Ishikawa (cell line): Measurements from ENCODE around the gene ASPSCR1.

ENCODE experiments used
- CEBPB ChIP-seq: IDR thresholded peaks from 2 replicates; pipeline ENCODE4 v1.6.1; 2012
- CREB1 ChIP-seq: IDR thresholded peaks from 2 replicates; pipeline ENCODE4 v1.6.1; 2012; ENCODE audit warnings: low read depth
- EGR1 ChIP-seq: IDR thresholded peaks from 2 replicates; pipeline ENCODE4 v1.6.1; 2012
- EP300 ChIP-seq: IDR thresholded peaks from 2 replicates; pipeline ENCODE4 v1.6.1; 2012; ENCODE audit warnings: borderline replicate concordance
- FOXM1 ChIP-seq: IDR thresholded peaks from 2 replicates; pipeline ENCODE4 v1.6.1; 2012; ENCODE audit warnings: low read depth, borderline replicate concordance
- MAX ChIP-seq: IDR thresholded peaks from 2 replicates; pipeline ENCODE4 v1.6.1; 2012
- NFIC ChIP-seq: IDR thresholded peaks from 2 replicates; pipeline ENCODE4 v1.6.1; 2012
- RAD21 ChIP-seq: IDR thresholded peaks from 2 replicates; pipeline ENCODE4 v1.6.1; 2012; ENCODE audit warnings: low read depth
- REST ChIP-seq: IDR thresholded peaks from 2 replicates; pipeline ENCODE4 v1.6.1; 2012; ENCODE audit warnings: low read depth, mild to moderate bottlenecking
- TAF1 ChIP-seq: IDR thresholded peaks from 2 replicates; pipeline ENCODE4 v1.6.1; 2012; ENCODE audit warnings: low read depth, mild to moderate bottlenecking
- TCF12 ChIP-seq: IDR thresholded peaks from 2 replicates; pipeline ENCODE4 v1.6.1; 2012; ENCODE audit warnings: low read depth
- TEAD4 ChIP-seq: IDR thresholded peaks from 2 replicates; pipeline ENCODE4 v1.6.1; 2012
- YY1 ChIP-seq: IDR thresholded peaks from 2 replicates; pipeline ENCODE4 v1.6.1; 2012; ENCODE audit warnings: low read depth
- ZBTB7A ChIP-seq: IDR thresholded peaks from 2 replicates; pipeline ENCODE4 v1.6.1; 2012; ENCODE audit warnings: low read depth
- TF ChIP-seq, protein P1 (sequence below): IDR thresholded peaks from 2 replicates; pipeline ENCODE4 v1.6.1; 2012

ASPSCR1 gene

DNA sequence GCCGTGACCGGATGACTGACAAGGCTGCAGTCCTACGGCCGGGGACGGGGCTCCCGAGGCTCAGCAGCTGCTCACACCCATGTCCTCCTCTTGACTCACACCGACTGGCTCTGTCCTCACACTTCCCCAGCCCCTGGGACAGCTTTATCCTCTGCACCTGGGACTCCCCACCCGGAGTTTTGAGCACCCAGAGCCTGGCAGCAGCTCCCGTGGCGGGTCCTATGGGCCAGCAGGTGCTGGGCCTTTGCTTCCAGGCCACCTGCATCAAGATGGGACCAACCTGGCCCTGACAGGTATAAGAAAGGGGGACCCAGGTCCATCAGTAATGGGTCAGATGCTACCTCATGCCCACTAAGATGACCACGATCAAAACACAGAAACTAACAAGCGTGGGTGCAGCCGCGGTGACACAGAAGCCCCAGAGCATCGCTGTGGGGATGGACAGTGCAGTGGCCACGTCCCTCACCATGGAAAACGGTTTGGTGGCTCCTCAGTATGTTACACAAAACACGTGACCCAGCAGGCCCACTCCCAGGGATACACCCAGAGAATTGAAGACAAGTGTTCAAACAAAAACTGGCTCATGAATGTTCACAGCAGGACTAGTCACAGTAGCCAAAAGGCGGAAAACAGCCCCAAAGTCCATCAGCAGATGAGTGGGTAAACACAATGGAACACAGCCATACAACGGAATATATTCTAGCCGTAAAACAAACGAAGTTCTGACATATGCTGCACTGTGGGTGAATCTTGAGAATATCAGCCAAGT, 13.2 kb upstream of the ASPSCR1 start:
- TF ChIP-seq FOXM1 (no peak), REST (no peak), ZBTB7A (no peak), CEBPB (no peak), CREB1 (no peak), TCF12 (no peak), EGR1 (no peak), RAD21 (no peak), MAX (no peak), EP300 (no peak), YY1 (no peak), NFIC (no peak), TAF1 (no peak), TEAD4 (no peak)
- TF ChIP-seq, protein P1, sequence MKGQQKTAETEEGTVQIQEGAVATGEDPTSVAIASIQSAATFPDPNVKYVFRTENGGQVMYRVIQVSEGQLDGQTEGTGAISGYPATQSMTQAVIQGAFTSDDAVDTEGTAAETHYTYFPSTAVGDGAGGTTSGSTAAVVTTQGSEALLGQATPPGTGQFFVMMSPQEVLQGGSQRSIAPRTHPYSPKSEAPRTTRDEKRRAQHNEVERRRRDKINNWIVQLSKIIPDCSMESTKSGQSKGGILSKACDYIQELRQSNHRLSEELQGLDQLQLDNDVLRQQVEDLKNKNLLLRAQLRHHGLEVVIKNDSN: no peak

GRCh38 chr17:81966343-81967243, 10.8 kb upstream of the ASPSCR1 start:
- TF ChIP-seq ZBTB7A (no peak), TCF12 (no peak), CEBPB (no peak), TEAD4 (no peak), FOXM1 (no peak), NFIC (no peak), RAD21 (no peak)
- TF ChIP-seq, protein P1: no peak

- TF ChIP-seq TEAD4: no peak
- TF ChIP-seq EGR1: no peak
- TF ChIP-seq EP300: no peak
- no peak for TF ChIP-seq MAX
- TF ChIP-seq CREB1: no peak
- TF ChIP-seq CEBPB: no peak
- TF ChIP-seq FOXM1: no peak
- no peak for TF ChIP-seq RAD21
- TF ChIP-seq ZBTB7A: no peak
Observed at GRCh38 chr17:81967244-81967532, 10.2 kb upstream of the ASPSCR1 start.

DNA sequence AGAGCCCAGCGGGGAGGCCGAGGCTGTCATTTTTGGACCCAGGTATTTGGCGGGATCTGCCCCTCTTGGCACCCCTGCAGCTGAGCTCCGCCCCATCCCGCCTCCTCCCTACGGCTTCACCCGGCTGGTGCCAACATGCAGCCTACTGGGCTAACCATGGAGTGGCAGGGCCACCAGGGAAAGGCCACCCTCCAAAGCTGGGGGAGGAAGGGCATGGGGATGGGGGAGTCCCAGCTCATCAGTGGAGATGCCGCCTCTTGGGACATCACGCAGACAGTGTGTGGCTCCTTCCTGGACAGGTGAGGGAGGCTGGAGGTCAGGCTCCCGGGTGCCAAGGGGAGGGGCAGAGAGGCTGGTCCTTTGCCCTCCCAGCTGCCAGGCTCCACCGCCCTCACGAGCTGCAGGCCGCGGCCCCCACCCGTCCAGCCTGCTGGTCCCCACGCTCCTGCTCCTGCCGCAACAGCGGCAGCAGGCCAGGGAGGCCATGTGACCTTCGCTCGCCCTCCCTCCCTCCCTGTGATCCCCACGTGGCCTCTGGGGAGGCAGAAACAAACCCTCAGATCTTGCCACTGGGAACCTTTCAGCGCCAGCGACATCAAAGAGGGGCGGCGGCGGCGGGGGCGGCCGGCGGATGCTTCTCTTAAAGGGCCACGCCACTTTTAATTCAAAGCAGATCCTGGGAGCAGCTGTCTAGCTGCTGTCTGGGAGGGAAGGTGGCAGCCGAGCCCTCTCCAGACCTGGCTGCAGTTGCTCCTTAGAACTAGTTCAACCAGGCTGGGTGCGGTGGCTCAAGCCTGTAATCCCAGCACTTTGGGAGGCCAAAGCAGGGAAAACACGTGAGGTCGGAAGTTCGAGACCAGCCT, 9.7 kb upstream of the ASPSCR1 start:
- peak; percentile 43; the same call in 1 of the 2 replicates for TF ChIP-seq NFIC
- no peak for TF ChIP-seq RAD21
- TF ChIP-seq EGR1: peak; percentile 96
- TF ChIP-seq REST: no peak
- no peak for TF ChIP-seq TEAD4
- TF ChIP-seq CEBPB: no peak
- 0 out of 2 replicates have a peak, but pooled peaks have one; percentile 38 for TF ChIP-seq EP300
- no peak for TF ChIP-seq YY1
- TF ChIP-seq FOXM1: no peak
- TF ChIP-seq, protein P1: peak; percentile 96
- no peak for TF ChIP-seq ZBTB7A
- TF ChIP-seq TCF12: peak; percentile 72
- TF ChIP-seq TAF1: 0 out of 2 replicates have a peak, but pooled peaks have one; percentile 36
- TF ChIP-seq MAX: peak; percentile 95
- no peak for TF ChIP-seq CREB1
